ENCODE measurements around the gene PIK3R5.

PIK3R5 gene

DNA sequence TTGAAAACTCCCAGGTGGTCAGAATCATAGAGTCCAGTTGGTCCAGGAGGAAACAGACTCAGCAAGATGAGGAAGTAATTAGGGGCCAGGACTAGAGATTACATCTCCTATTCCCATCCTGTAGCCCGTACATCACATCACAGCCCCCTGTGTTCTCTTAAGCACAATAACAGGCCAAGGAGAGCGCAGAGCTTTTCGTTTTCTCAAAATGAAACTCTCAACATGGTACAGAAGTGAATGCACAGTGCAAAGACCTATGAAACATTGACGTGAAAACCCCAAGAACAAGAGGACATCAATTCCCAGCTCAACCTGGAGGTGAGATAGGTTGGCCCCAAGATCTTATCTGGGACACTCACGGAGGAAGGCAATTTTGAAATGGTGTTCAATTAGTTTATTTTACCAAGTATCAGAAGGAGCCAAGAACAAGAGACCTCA is 9.0 kb downstream of the PIK3R5 start:
- TF ChIP-seq CTCF (conservative IDR thresholded peaks at IDR 0.05; ENCODE audit: low read depth) = no peak
- CTCF ChIA-PET = no interaction called here
- no peak overlapping the region for H3K27ac ChIP-seq
- no peak for DNase-seq (ENCODE audit: low spot score)
- POLR2A ChIA-PET (ENCODE audit: low non-redundant PET) = no interaction called here

- DNase-seq (ENCODE audit: low spot score) = no peak
- POLR2A ChIA-PET (ENCODE audit: low non-redundant PET) = no interaction called here
- CTCF ChIA-PET = no interaction called here
- no peak overlapping the region for H3K27ac ChIP-seq
- no peak for TF ChIP-seq CTCF (conservative IDR thresholded peaks at IDR 0.05; ENCODE audit: low read depth)
Observed at GRCh38 chr17:8955021-8955959, 10.2 kb downstream of the PIK3R5 start.

- H3K27ac ChIP-seq = no peak overlapping the region
- DNase-seq (ENCODE audit: low spot score) = no peak
- POLR2A ChIA-PET (ENCODE audit: low non-redundant PET) = no interaction called here
- TF ChIP-seq CTCF (conservative IDR thresholded peaks at IDR 0.05; ENCODE audit: low read depth) = no peak
- CTCF ChIA-PET = no interaction called here
Observed at GRCh38 chr17:8954339-8954738, 11.2 kb downstream of the PIK3R5 start.

DNA sequence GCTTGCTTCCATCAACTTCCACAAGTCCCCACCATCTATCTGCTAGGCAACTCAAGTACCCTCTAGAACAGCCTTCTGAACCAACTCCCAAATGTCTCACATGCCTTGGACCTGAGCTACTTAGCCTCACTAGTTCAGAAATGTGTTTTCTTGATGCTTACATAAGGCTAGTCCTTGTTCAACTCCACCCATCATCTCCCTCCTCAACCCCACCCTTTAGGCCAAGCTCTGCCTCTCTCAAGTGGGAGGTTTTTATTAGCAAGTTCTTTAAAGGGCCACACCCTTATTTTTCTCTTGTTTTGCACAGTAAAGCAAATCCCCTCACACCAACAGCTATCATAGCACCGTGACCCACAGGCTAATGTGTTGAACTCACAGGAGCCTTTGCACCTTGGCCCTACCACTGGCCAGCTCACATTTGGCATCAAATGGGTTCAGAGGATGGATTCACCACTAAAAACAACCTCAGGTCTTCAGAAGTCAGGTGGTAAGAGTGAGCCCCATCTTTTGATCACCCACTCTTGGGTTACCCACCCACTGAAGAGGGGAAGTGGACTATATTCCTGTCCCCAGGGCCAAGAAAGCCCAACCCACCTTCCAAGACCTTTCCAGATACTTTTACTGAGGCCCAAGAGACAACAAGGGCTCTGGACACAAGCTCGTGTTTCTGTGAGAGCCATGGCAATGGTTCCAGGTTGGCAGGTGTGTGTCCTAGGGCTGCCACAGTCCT is 12.2 kb downstream of the PIK3R5 start:
- DNase-seq (ENCODE audit: low spot score) = no peak
- ChIA-PET CTCF (no interaction called here), POLR2A (ENCODE audit: low non-redundant PET) (no interaction called here)
- no peak overlapping the region for H3K27ac ChIP-seq
- no peak for TF ChIP-seq CTCF (conservative IDR thresholded peaks at IDR 0.05; ENCODE audit: low read depth)

DNA sequence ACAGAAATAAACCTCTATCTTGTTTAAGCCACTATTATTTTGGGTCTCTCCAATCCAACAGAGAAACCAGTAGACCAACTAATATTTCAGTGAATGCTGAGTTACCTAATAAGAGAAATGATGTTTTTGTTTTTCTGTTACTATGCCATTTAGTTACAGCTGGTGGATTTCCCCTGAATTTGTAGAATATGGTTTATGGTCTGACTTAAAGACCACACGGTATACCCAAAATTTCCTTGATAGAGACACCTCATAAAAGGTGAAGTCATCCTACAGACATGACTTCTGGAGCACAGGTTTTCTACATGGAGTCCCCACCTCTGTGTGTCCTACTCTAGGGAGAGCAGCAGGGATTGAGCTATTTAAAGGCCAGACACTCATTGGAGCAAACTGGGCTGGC is 13.3 kb downstream of the PIK3R5 start:
- CTCF ChIA-PET = no interaction called here
- no peak overlapping the region for H3K27ac ChIP-seq
- no peak for TF ChIP-seq CTCF (conservative IDR thresholded peaks at IDR 0.05; ENCODE audit: low read depth)
- DNase-seq (ENCODE audit: low spot score) = no peak
- POLR2A ChIA-PET (ENCODE audit: low non-redundant PET) = no interaction called here

GRCh38 chr17:8951206-8951605 is 14.3 kb downstream of the PIK3R5 start:
- POLR2A ChIA-PET (ENCODE audit: low non-redundant PET) = no interaction called here
- DNase-seq (ENCODE audit: low spot score) = no peak
- no peak overlapping the region for H3K27ac ChIP-seq
- CTCF ChIA-PET = no interaction called here
- no peak for TF ChIP-seq CTCF (conservative IDR thresholded peaks at IDR 0.05; ENCODE audit: low read depth)
